GM12872 (cell line): ENCODE data around the gene CTSW.

Experiments used
- TF ChIP-seq, protein P1 (sequence below): IDR thresholded peaks from 3 replicates; pipeline ENCODE4 v1.5.1; 2011; ENCODE audit warnings: low read depth, mild to moderate bottlenecking, low read length, moderate library complexity; ENCODE audit not compliant: insufficient read depth

Gene CTSW, protein sequence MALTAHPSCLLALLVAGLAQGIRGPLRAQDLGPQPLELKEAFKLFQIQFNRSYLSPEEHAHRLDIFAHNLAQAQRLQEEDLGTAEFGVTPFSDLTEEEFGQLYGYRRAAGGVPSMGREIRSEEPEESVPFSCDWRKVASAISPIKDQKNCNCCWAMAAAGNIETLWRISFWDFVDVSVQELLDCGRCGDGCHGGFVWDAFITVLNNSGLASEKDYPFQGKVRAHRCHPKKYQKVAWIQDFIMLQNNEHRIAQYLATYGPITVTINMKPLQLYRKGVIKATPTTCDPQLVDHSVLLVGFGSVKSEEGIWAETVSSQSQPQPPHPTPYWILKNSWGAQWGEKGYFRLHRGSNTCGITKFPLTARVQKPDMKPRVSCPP

DNA sequence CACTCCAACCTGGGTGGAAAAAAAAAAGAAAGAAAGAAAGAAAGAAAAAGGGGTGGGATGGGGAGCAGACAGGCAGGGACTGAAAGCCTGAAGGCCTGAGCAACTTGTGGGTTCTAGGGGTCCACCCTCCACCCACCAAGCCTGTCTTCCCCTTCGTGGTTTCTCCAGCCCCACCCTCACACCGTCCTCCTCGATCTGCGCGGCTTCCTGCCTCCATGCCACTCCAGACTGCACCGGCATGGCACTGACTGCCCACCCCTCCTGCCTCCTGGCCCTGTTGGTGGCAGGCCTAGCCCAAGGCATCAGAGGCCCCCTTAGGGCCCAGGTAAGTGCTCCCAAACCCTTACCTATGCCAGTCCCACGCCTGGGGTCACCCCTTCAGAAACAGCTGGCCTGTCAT is at the start of gene CTSW:
TSS of gene CTSW (plus strand) at position 221 of the 400 bp plus-strand sequence. CDS start at position 239, 18 bp downstream.
- TF ChIP-seq, protein P1, sequence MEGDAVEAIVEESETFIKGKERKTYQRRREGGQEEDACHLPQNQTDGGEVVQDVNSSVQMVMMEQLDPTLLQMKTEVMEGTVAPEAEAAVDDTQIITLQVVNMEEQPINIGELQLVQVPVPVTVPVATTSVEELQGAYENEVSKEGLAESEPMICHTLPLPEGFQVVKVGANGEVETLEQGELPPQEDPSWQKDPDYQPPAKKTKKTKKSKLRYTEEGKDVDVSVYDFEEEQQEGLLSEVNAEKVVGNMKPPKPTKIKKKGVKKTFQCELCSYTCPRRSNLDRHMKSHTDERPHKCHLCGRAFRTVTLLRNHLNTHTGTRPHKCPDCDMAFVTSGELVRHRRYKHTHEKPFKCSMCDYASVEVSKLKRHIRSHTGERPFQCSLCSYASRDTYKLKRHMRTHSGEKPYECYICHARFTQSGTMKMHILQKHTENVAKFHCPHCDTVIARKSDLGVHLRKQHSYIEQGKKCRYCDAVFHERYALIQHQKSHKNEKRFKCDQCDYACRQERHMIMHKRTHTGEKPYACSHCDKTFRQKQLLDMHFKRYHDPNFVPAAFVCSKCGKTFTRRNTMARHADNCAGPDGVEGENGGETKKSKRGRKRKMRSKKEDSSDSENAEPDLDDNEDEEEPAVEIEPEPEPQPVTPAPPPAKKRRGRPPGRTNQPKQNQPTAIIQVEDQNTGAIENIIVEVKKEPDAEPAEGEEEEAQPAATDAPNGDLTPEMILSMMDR: no peak

DNA sequence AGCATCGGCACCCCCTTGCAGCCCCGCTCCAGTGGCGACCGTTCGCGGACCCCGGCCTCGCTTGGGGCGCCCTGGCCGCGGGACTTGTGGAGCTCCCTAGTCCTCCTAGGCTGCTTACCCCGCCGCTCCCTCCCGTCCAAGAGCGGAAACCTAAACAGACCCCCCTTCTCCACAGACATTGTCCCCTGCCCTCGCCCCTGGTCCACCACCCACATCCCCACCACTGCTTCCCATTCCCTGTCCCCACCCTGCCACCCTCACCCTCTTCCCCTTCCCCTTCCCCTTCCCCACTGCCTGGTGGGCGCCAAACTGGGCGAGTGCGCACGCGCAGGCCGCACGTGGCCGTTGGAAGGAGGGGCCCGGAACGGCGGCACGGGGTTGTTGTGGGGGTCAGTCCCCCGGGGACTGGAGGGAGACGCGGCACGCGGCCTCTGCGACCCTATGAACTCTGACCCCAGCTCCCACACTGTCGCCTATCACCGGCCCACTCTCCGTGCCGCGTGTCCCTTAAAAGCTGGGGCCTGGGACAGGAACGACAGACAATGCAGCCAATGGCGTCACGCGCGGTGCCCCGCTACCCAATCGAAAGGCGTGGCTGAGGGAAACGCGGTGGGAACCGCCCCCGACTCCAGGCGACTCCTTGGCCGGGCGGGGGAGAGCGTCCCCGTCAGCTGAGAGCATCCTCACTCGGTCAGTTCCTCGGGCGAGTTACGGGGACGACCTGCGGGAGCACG is 46.2 kb upstream of the CTSW start, which contains the start of gene SNX32:
TSS of gene SNX32 (plus strand) at position 667 of the 734 bp plus-strand sequence. CDS start 103 bp downstream, outside the sequence.
- TF ChIP-seq, protein P1: no peak

DNA sequence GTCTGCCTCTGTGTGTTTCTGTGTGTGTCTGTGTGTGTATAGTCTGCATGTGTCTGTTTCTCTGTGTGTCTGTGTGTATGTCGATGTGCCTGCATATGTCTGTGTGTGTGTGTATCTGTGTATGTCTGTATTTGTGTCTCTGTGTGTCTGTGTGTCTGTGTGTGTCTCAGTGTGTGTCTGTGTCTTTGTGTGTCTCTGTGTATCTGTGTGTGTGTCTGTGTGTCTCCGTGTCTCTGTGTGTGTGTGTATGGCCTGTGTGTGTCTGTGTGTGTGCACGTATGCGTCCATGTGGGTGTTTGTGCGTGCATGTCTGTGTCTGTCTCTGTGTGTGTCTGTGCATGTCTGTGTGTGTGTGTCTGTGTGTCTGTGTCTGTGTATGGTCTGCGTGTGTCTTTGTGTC is 45.4 kb upstream of the CTSW start:
- TF ChIP-seq, protein P1: no peak

DNA sequence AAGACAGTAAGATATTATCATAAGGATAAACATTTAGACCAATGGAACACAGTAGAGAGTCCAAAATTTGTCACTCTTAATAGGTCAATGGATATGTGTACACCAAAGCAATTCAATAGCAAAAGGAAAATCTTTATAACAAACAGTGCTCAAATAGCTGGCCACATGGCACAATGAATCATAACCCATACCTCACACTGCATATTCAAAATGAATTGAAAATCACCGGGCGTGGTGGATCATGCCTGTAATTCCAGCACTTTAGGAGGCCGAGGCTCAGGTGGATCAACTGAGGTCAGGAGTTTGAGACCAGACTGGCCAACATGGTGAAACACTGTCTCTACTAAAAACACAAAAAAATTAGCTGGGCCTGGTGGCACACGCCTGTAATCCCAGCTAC is 37.5 kb upstream of the CTSW start:
- TF ChIP-seq, protein P1: no peak

DNA sequence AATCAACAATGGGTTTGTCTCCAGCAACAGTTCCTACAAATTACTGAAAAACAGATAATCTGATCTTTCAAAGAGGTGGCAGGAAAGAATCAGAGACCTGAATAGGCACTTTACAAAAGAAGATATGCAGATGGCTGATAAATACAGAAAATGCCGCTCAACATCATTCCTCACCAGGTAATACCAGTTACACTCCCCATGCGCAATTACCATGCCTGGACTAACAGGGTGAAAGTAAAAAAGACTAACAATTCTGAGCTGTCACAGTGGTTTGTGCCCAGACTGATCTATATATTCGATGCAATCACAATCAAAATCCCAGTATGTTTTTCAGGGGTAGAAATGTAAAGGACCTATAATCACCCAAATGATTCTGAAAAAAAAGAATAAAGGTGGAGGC is 35.8 kb upstream of the CTSW start:
- TF ChIP-seq, protein P1: no peak

DNA sequence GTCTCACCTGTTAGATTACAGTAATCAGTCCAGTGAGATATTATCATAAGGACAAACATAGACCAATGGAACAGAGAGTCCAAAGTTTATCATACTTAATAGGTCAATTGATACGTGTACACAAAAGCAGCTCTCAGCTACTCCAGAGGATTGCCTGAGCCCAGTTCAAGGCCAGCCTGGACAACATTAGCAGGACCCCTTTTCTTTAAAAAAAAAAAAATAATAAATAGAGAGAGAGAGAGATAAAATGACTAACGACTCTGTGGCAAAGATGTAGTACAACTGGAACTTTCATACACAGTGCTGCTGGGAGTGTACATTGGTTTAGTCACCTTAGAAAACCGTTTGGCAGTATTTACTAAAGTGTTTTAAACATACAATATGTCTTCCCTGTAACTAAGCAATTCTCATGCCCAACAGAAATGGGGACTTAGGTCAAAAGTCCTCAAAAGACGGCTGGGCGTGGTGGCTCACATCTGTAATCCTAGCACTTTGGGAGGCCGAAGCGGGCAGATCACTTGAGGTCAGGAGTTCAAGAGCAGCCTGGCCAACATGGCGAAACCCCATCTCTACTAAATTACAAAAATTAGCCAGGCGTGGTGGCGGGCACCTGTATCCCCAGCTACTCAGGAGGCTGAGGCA is 35.3 kb upstream of the CTSW start:
- TF ChIP-seq, protein P1: no peak

DNA sequence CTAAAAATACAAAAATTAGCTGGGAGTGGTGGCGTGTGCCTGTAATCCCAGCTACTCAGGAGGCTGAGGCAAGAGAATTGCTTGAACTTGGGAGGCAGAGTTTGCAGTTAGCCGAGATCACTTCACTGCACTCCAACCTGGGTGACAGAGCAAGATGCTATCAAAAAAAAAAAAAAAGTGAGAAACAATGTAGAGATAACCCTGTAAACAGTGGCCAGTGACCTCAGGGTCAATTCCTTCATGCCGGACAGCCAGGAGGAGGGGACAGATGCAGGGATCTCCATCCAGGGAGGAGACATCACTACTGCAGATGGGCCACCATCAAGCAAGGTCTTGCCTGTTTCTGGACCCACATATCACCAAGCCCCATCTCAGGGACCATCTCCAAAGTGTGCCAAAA is 31.9 kb upstream of the CTSW start:
- TF ChIP-seq, protein P1: no peak
